NB4 (cell line): ENCODE data around the gene POPDC2.

Experiments used
- MYC ChIP-seq: IDR thresholded peaks from 2 replicates; pipeline ENCODE4 v1.6.1; 2011; ENCODE audit warnings: low read depth, low read length
- POLR2A ChIP-seq: IDR thresholded peaks from 2 replicates; pipeline ENCODE4 v1.6.1; 2011; ENCODE audit warnings: mild to moderate bottlenecking; ENCODE audit not compliant: insufficient read length; ENCODE audit errors: extremely low read depth
- TF ChIP-seq, protein P1 (sequence below): IDR thresholded peaks from one replicate; pipeline ENCODE4 v1.5.1; 2012; ENCODE audit warnings: low read depth, low read length
- TF ChIP-seq, protein P2 (sequence below): IDR thresholded peaks from 2 replicates; pipeline ENCODE4 v1.6.1; 2011; ENCODE audit warnings: low read depth, low read length

DNA sequence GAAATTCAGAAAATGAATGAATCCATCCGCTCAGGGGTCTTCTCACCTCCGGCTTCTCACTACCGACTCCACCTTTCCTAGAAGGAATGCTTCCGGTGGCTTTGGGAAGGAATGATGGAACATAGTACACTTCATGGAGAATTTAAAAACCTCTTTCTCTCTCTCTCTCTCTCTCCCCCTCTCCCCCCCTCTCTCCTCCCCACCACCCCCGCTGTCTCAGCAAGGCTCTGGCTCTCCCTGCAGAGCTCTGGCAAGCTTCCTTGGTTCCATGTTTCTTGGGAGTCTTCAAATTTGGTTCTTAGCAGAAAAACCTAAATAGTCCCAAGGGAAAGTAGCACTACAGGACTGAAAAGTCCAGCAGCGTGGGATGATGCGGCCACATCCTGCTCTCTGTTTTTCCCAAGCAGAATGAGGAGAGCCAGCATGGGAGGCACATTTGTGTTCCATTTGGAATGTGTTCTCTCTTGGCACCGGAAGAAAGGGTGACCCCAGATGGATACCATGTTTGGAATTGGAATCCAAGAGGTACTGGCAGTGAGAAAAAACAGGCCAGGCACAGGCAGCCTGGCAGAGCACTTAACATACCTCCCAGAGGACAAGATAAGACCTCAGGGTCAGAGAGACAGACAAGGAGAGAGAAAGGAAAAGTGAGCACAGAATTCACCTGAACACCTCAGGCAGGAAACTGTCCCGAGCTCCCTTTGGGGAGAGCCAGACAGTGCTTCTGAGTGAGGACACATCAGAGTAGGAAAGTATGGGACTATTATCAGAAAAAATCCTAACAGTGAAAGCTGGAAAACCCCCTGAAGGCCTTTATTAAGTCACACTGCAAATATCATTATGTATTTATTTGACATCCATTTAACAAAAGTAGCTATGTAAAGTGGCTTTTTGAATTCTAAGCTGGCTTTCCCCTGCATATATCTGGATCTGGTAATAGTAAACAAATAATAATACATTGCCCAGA is at the start of gene POPDC2:
- TF ChIP-seq, protein P1, sequence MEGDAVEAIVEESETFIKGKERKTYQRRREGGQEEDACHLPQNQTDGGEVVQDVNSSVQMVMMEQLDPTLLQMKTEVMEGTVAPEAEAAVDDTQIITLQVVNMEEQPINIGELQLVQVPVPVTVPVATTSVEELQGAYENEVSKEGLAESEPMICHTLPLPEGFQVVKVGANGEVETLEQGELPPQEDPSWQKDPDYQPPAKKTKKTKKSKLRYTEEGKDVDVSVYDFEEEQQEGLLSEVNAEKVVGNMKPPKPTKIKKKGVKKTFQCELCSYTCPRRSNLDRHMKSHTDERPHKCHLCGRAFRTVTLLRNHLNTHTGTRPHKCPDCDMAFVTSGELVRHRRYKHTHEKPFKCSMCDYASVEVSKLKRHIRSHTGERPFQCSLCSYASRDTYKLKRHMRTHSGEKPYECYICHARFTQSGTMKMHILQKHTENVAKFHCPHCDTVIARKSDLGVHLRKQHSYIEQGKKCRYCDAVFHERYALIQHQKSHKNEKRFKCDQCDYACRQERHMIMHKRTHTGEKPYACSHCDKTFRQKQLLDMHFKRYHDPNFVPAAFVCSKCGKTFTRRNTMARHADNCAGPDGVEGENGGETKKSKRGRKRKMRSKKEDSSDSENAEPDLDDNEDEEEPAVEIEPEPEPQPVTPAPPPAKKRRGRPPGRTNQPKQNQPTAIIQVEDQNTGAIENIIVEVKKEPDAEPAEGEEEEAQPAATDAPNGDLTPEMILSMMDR, result no peak
- no peak for TF ChIP-seq POLR2A
- TF ChIP-seq, protein P2, sequence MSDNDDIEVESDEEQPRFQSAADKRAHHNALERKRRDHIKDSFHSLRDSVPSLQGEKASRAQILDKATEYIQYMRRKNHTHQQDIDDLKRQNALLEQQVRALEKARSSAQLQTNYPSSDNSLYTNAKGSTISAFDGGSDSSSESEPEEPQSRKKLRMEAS, result no peak
- TF ChIP-seq MYC, result no peak
